Glomerular visceral epithelial cell (primary cell): ENCODE data around the gene TRIM5.
"Not testable (repeated sequence)": the region's sequence is repeated elsewhere in the genome, so short reads cannot be mapped to it uniquely, and the experiment has no call there.

ENCODE experiments used
- DNase-seq: peaks from one replicate; pipeline ENCODE4 v3.0.0-alpha.2; 2016; ENCODE audit errors: extremely low spot score

Gene TRIM5, protein sequence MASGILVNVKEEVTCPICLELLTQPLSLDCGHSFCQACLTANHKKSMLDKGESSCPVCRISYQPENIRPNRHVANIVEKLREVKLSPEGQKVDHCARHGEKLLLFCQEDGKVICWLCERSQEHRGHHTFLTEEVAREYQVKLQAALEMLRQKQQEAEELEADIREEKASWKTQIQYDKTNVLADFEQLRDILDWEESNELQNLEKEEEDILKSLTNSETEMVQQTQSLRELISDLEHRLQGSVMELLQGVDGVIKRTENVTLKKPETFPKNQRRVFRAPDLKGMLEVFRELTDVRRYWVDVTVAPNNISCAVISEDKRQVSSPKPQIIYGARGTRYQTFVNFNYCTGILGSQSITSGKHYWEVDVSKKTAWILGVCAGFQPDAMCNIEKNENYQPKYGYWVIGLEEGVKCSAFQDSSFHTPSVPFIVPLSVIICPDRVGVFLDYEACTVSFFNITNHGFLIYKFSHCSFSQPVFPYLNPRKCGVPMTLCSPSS

DNA sequence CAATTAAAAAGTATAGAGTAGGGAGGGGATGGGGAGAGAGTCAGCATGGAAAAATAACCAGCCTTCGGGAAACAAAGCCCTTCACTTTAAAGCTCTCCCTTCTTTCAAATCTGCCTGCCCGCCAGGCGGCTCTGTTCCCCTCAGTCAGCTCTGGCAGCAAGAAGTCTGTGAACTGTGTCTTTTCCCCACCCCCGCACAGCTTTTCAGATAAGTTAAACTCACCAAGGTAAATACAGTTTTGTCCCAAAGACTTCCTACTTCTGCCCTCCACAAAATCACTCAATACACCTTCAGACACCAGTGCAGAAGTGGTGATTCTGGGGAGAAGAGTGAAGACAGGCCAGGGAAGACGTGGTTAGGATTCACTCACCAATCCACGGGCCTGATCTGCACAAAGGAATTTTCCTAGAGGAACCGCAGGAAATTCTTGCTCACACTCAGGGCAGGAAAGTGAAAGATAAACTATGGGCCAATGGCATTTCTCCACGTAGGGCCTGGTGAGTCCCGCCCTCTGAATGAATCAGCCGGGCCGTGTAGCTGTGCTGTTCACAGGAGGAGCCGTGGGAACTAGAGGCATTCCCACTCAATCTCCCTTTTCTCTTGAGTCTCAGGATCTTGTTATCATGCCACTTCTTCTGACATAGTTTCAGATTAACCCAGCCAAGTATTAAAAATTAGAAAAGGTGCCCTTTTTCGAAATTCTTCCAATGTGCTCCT lies at the start of gene TRIM5:
TRIM5 (minus strand) TSS at position 429 of the 717 bp plus-strand sequence. CDS start 4,897 bp downstream, outside the sequence.
- peak; percentile 93 for DNase-seq

DNA sequence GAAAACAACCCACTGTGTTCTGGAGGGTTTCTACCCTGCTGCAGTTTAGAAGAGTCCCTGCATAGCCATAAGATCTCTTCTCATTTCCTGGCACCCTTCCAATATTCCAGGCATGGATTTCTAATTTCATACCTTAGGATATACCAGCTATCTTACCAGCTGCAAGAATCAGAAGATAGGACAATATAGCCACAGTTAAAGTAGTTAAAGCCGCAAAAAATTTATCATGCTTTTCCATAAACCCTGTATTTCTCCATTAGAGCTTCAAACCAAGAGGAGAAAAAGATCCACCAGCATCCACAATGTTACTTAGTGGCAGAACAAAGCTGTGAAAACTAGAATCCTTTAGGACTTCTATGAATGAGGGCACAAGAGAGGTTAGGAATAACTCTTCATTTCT lies 42.8 kb upstream of the TRIM5 start:
- DNase-seq: no peak

DNA sequence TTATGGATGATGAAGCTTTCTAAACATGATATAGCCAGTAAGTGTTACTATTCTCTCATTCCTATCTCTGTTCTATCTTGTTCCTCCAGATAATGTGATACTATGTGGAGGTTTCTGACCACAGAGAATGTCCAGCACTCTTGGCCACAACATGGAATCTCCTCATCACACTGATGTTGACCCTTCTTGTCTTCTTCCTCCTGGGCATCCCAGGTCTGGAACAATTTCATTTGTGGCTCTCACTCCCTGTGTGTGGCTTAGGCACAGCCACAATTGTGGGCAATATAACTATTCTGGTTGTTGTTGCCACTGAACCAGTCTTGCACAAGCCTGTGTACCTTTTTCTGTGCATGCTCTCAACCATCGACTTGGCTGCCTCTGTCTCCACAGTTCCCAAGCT lies 41.5 kb upstream of the TRIM5 start:
- DNase-seq: no peak

DNA sequence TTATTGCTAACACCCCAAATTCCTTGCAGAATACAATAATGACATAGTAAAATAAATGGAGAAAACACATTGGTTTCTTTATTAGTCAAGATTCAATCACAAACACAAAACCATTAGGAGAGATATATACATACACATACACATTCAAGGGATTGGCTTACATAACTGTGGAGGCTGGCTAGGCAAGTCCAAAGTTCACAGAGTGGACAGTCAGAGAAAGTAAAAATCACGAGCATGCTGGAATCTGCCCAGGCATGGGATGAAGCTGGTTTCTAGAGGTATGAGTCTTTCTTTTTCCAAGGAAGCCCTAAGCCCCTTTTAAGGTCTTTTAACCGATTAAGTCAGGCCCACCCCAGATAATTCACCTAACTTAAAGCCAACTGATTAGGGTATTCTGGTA lies 37.7 kb upstream of the TRIM5 start:
- DNase-seq: no peak

DNA sequence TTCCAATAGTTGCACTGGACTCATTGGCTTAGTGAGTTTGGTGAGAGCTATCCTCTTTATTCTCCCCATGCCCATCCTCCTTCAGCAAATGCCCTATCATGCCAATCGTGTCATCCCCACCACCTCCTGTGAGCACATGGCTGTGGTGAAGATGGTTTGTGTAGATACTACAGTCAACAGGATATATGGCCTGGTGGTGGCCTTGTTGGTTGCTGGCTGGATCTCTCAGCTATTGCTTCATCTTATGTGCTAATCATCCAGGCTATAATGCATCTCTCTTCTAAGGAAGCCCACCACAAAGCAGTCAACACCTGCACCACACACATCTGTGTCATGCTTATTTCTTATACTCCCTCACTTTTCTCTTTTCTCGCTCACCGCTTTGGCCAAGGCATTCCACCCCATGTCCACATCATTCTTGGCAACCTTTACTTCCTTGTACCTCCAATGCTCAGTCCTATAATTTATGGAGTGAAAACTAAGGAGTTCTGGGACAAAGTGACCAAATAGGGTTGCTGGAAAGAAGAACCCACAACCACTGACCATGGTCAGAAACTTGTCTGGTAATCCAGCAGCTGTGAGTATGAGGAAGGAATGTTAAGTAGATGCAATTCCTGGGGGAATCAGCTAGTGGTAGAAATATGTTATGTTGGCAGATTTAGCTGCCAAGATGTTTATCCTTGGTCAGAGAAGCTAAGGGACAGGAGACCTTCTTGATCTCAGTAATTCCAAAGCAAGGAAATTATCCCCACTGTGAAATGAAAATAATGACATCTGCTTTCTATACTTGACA lies 35.0 kb upstream of the TRIM5 start:
- no peak for DNase-seq

DNA sequence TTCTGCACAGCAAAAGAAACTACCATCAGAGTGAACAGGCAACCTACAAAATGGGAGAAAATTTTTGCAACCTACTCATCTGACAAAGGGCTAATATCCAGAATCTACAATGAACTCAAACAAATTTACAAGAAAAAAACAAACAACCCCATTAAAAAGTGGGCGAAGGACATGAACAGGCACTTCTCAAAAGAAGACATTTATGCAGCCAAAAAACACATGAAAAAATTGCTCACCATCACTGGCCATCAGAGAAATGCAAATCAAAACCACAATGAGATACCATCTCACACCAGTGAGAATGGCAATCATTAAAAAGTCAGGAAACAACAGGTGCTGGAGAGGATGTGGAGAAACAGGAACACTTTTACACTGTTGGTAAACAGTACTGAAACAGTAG lies 31.6 kb upstream of the TRIM5 start:
- DNase-seq: not testable (repeated sequence)

DNA sequence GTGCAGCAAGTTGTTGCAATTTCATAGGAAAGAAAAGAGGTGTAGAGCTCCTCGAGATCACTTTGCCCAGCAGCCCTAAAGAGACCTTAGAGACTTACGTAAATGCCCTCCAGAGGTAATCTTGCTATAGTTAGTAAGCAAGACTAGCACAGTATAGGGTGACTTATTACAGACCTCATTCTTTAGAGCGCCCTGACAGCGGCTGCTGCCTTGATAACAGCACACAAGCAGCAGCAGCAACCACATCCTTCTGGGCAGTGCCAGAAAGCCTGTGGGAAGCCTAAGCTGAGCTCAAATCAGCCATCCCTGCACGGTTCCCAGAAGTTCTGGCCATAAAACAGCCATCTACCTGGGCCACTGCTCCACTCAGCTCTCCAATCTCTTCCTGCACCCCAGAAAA lies 28.8 kb upstream of the TRIM5 start:
- DNase-seq: no peak

DNA sequence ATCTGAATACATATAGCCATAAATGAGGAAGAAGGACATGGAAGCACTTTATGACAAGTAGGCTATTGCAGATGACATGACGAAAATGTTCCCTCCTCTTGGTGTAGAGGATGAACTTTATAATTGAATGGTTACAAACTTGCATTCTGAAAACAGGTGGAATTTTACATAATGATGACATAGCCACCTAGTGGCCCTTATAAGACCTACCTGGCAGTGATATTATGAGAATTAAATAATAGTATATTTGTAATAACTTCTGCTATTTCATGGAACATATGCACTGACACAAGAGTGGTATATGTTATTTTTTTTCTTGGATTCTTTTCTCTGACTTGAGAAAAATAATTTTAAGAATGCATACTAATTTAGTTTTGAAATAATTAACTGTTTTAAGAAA lies 27.6 kb upstream of the TRIM5 start:
- DNase-seq: no peak

DNA sequence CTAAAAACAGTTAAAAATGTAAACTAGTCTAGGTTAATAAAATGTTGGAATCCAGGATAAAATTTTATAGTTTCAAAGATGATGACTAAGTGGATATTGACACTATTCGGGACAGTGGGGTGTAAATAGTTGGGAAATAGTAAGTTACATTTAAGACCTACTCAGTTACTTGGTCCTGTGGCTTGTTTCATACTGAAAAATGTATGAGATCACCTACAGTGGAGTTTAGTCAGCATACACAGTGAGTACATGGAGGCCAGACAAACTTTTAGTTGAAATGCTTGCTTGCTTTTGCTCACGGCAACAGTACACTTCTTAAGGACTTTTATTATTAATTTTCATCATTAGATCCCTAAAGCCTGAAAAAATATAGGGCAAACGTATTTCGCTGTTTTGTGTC lies 20.8 kb upstream of the TRIM5 start:
- no peak for DNase-seq

DNA sequence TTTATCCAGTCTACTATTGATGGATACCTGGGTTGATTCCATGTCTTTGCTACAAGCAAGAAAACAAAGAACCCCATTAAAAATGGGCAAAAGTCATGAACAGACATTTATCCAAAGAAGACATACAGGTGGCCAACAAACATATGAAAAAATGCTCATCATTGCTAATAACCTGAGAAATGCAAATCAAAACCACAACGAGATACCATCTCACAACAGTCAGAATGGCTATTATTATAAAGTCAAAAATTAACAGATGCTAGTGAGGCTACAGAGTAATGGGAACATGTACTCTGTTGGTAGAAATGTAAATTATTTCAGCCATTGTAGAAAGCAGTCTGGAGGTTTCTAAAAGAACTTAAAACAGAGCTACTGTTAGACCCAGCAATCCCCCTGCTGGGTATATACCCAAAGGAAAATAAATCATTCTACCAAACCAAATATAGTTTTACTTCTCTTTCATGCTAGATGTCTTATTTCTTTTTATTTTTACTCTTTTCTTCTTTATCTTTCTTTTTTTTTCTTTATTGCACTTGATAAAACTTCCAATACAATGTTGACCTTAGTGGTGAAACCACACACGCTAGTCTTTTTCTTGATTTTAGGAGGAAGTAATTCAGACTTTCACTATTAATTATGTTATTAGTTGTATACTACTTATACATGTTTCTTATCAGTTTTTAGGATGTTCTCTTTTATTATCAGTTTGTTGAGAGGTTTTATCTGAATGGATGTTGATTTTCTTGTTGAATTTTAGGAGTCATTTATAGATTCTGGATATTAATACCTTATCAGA lies 19.1 kb upstream of the TRIM5 start:
- no peak for DNase-seq

DNA sequence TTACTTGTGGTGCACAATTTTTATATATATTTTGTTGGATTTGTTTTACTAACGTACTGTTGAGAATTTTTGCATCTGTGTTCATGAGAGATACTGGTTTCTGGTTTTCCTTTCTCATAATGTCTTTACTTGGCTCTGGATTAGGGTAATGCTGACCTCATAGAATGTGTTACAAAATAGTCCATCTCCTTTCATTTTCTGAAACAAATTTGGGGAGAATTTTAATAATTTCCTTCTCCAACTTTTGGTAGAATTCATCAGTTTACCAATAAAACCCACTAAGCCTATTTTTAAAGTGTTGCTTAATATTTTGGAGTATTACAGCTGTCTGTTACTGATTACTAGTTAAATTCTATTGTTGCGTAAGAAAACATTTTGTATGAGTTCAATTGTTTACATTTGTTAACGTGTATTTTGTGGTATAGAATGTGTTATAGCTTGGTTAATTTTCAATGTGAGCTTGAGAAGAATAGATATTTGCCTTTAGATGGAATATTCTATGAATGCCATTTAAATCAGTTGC lies 16.2 kb upstream of the TRIM5 start:
- DNase-seq: no peak

DNA sequence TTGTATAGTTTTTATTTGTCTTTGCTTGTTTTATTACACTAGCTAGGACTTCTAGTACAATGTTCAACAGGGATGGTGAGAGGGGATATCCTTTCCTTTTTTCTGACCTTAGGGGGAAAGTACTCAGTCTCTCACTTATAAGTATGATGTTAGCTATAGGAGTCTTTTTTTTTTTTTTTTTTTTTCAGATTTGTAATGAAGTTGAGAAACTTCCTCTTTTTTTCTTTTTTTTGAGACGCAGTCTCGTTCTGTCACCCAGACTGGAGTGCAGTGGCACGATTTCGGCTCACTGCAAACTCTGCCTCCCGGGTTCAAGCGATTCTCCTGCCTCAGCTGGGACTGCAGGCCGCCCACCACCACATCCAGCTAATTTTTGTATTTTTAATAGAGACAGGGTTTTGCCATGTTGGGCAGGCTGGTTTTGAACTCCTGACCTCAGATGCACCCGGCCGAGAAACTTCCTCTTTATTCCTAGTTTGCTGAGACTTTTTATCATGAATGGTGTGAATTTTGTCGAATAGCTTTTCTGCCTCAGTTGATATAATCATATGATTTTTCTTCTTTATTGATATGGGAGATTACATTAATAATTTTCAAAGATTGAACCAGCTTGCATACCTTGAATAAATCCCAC lies 15.7 kb upstream of the TRIM5 start:
- no peak for DNase-seq

DNA sequence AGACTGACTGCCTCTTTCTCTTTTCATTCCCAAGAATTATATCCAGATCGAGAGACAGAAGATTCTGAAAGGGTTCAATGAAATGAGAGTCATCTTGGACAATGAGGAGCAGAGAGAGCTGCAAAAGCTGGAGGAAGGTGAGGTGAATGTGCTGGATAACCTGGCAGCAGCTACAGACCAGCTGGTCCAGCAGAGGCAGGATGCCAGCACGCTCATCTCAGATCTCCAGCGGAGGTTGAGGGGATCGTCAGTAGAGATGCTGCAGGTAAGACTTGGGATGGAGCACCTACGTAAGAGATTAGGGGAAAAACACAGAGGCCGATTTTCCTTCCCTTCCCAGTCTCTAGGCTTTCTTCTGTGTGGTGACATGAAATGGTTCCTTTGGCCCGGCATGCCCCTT lies 13.4 kb upstream of the TRIM5 start:
- no peak for DNase-seq

DNA sequence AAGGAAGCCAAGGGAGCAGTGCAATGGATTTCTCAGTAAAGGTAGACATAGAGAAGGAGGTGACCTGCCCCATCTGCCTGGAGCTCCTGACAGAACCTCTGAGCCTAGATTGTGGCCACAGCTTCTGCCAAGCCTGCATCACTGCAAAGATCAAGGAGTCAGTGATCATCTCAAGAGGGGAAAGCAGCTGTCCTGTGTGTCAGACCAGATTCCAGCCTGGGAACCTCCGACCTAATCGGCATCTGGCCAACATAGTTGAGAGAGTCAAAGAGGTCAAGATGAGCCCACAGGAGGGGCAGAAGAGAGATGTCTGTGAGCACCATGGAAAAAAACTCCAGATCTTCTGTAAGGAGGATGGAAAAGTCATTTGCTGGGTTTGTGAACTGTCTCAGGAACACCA lies 11.3 kb upstream of the TRIM5 start:
- no peak for DNase-seq

DNA sequence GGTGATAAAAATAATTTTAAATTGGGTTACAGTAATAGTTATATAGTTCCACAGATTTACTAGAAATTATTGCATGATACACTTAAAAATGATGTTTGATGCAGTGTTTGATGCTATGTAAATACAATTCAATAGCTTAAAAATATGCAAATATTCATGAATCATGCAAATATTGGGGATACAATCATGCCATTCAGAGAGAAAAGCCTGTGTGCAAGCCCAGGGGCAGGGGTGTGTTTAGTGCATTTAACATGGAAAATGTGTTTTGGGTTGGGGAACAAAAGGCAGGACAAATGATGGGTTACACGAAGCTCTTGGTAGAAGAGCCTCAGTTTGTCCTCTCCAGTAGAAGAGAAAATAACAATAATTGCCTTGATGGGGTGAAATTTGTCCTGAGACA lies 10.7 kb upstream of the TRIM5 start:
- DNase-seq: no peak

DNA sequence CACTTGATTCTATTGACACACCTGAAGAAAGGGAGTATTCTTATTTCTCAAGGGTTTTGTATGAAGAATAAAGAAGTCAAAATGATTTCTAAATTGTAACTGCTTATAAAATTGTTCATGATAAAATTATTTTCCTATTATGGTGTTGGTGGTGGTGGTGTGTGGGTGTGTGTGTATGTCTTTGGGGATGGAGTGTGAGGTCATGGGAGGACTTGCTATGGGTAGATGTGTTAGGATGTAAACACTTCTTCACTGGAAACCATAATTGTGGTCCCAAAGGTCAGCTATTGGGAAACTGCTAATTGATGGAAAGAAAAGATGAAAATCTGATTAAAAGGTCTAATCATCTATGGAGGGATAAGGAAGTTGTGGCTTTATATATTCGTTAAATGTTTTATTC lies 9.8 kb upstream of the TRIM5 start:
- DNase-seq: no peak

DNA sequence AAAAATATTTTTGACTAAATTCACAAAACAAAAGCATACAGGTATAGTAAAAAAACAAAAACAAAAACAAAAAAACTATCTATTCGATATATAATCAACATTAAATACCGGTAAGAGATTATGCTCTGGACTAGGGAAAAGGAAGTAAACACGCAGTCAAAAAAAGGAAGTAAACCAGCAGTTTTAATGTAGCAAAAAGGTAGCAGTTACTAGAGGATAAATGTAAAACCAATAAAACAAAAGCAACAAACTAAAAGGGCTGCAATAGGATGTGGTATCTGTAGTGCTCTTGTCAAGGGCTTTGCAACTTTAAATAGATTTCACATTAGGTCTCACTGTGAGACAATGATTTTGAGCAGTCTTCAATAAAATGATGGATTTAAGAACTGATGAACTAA lies 7.1 kb upstream of the TRIM5 start:
- no peak for DNase-seq

DNA sequence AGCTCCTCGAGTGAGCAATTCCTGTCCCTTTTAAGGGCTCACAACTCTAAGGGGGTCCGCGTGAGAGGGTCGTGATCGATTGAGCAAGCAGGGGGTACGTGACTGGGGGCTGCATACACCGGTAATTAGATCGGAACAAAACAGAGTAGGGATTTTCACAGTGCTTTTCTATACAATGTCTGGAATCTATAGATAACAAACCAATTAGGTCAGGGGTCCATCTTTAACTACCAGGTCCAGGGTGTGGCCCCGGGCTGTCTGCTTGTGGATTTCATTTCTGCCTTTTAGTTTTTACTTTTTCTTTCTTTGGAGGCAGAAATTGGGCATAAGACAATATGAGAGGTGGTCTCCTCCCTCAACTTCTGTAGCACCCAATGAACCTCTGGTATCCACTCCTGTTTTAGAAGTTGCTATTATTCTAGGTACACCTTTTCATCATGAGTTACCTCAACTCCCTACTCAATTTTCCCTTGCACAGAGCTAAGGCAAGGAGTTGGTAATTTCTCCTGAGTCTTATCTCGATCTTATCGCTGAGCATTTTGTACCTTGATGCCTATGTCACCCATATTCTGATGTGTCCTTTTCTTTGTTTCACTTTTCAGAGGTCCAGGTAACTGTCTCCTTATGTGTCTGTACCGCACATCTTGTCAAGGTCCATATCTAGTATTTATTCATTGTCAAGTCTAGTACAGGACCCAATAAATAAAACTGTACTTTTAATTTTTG lies 6.5 kb upstream of the TRIM5 start:
- DNase-seq: not testable (repeated sequence)

DNA sequence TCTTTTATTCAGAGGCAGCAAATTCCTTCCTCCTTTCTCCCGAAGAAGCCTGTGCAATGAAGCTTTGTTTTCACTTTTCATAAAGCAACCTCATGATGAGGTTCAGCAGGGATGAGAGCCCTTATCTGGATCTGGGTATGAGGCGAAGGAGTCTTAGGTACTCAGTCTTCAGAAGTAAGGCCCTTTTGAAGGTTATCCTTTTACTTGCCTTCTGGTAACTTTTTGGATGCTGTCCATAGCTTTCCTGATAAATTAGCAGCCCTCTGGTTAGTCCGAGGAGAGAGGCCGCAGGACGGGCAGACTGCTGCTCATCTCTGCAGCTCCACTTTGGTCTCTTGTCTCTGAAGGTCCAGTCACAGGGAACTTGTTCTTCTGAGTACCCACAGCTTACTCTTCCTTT lies 5.9 kb upstream of the TRIM5 start:
- DNase-seq: no peak

DNA sequence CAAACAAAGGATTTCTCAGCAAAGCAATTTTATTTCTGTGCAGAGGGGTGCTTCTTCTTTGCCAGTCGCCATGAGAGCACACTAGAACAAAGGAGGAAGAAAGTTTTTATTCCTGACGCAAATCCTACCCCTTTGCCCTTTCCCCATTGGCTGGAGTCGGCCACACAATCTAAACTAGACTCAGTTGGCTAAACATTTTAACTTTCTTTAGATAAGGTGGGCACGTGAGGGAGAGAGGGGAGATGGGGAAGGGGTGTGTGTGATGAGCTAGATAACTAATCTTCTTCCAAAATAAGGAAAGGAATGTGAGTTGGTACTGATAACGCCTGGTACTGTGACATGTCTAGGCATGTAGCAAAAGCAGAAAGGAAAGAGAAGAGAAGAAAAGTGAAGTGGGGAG lies 5.3 kb upstream of the TRIM5 start:
- no peak for DNase-seq
